DND-41 (cell line): ENCODE data around the gene CD79B.

Experiments used
- EZH2 ChIP-seq: IDR thresholded peaks from 3 replicates; pipeline ENCODE4 v1.6.1; 2012; ENCODE audit warnings: borderline replicate concordance, low read depth, mild to moderate bottlenecking, moderate library complexity, low read length, inconsistent platforms; ENCODE audit not compliant: severe bottlenecking
- TF ChIP-seq, protein P1 (sequence below): IDR thresholded peaks from 2 replicates; pipeline ENCODE4 v1.5.1; 2012; ENCODE audit warnings: borderline replicate concordance, low read length, moderate library complexity, mild to moderate bottlenecking; ENCODE audit not compliant: poor library complexity, severe bottlenecking; ENCODE audit errors: extremely low read depth

DNA sequence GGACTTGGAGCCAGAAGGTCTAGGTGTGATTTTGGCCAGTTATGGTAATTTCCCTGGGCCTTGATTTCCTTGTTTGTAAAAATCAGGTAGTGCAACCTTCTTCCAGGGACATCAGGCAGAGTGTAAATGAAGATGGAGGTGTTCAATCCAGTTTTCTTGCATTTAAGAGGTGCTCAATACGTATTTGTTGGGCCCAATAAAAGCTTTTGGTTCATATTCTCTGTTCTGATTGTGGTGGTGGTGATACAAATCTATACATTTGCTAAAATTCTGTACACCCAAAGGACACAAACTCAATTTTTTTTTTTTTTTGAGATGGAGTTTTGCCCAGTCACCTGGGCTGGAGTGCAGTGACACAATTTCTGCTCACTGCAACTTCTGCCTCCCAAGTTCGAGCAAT lies 6.0 kb downstream of the CD79B start:
- TF ChIP-seq, protein P1, sequence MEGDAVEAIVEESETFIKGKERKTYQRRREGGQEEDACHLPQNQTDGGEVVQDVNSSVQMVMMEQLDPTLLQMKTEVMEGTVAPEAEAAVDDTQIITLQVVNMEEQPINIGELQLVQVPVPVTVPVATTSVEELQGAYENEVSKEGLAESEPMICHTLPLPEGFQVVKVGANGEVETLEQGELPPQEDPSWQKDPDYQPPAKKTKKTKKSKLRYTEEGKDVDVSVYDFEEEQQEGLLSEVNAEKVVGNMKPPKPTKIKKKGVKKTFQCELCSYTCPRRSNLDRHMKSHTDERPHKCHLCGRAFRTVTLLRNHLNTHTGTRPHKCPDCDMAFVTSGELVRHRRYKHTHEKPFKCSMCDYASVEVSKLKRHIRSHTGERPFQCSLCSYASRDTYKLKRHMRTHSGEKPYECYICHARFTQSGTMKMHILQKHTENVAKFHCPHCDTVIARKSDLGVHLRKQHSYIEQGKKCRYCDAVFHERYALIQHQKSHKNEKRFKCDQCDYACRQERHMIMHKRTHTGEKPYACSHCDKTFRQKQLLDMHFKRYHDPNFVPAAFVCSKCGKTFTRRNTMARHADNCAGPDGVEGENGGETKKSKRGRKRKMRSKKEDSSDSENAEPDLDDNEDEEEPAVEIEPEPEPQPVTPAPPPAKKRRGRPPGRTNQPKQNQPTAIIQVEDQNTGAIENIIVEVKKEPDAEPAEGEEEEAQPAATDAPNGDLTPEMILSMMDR: no peak
- no peak for TF ChIP-seq EZH2
